ENCODE results near the gene NEDD4L. TPM values are rescaled to one million over a fixed set of nuclear protein-coding genes. Genes with fewer than 3 reads are reported as not detected.

Gene NEDD4L
- total and polyA plus RNA-seq, 8 donors = 88.0 to 159 (median 95.2) TPM

DNA sequence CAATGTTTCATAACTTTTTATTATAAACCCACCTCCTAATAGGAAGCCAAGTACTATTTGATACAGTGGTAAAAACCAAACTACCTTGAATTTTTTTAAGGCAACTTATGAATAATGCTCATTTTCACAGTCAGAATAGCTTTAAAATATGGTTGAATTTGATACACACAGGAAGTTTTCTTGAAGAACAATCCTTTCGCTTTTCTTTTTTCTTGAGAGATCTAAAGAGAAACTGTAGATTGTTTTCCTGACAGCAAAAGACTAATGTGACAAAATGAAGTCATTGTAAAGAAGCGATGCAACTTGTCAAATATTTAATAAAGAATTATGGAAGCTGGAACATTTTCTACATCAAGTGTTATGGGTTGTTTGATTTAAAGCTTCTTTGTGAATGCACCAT is 357.2 kb downstream of the NEDD4L start:
- intact Hi-C loops (cut with DNase I) = no loop called here
- ATAC-seq = no peak
- DNase-seq = no peak

DNA sequence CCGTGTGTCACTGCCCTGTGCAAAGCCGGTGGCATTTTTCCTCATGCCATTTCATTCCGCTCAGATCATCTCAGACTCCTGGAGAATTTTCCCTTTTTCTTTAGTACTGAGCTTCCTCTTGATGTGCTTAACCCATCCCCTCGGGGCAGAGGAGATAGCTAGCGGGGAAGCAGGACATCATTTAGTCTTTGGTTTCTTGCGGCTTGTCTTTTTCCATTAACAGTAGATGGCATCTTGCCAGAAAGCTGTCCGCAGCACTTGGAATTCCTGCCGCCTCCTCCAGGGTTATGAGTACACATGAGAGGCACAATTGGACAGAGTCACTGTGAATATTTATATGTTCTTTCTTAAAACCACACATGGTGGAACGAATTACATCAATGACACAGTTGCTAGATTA is 358.2 kb downstream of the NEDD4L start:
- peak; percentile 74 for ATAC-seq
- no peaks in the 10 kb centered on the region for H3K9me3 ChIP-seq
- H3K36me3 ChIP-seq = peaks cover 0 to 7% of the 10 kb centered on the region in 2 donors
- no peak overlapping the region for H3K27ac ChIP-seq
- DNase-seq = peak in 1 of 4 donors; percentile 56
- H3K4me3 ChIP-seq = no peak overlapping the region
- intact Hi-C loops (cut with DNase I) = no loop called here
- TF ChIP-seq, protein P1, sequence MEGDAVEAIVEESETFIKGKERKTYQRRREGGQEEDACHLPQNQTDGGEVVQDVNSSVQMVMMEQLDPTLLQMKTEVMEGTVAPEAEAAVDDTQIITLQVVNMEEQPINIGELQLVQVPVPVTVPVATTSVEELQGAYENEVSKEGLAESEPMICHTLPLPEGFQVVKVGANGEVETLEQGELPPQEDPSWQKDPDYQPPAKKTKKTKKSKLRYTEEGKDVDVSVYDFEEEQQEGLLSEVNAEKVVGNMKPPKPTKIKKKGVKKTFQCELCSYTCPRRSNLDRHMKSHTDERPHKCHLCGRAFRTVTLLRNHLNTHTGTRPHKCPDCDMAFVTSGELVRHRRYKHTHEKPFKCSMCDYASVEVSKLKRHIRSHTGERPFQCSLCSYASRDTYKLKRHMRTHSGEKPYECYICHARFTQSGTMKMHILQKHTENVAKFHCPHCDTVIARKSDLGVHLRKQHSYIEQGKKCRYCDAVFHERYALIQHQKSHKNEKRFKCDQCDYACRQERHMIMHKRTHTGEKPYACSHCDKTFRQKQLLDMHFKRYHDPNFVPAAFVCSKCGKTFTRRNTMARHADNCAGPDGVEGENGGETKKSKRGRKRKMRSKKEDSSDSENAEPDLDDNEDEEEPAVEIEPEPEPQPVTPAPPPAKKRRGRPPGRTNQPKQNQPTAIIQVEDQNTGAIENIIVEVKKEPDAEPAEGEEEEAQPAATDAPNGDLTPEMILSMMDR (IDR thresholded peaks at IDR 0.05) = no peak
- no peaks in the 10 kb centered on the region for H3K27me3 ChIP-seq
- H3K4me1 ChIP-seq = peaks cover 0 to 12% of the 10 kb centered on the region in 2 donors

More for the DNA sequence above, 357.2 kb downstream of the NEDD4L start:
- no peak overlapping the region for H3K27ac ChIP-seq
- H3K9me3 ChIP-seq = no peaks in the 10 kb centered on the region
- H3K27me3 ChIP-seq = no peaks in the 10 kb centered on the region
- TF ChIP-seq, protein P1 (IDR thresholded peaks at IDR 0.05) = no peak
- H3K4me1 ChIP-seq = peaks cover 0 to 12% of the 10 kb centered on the region in 2 donors
- peaks cover 0 to 7% of the 10 kb centered on the region in 2 donors for H3K36me3 ChIP-seq
- H3K4me3 ChIP-seq = no peak overlapping the region

DNA sequence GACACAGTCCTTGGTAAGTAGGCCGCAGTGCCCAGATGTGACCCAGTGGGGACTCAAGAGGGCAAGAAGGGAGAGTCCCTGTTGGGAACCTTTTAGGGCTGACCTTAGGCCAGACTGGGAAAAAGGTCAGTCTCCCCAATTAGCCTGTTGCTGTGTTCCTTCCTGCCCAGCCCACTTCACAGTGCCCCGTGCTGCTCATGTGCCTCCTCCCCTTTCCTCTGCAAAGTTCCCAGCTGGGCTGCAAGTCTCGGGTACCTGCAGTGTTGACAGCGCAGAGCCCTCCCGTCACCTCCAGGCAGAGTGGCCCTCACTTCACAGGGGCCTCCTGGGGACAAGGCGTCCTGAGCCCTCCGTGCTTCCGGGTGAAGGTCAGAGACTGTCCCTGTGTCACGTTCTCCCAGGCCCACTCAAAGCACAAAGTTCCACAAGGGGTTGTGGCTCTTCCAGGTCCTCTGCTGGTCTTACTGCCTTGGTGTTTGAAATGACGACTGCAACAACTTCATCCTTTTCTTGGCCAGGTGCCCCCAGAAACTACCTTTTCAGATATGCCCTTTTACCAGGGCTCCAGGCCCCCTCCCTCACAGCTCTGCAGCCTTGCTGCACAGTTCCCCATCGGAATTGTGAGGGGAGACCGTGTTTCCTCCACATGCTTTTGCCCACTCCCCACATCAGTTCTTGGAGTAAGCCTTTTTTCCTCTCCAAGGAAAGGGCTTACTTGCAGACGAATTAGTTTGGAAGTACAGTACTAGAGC is 359.1 kb downstream of the NEDD4L start:
- DNase-seq = no peak
- TF ChIP-seq, protein P1 (IDR thresholded peaks at IDR 0.05) = no peak
- Histone ChIP-seq H3K27me3 (no peaks in the 10 kb centered on the region), H3K4me1 (peaks cover 0 to 12% of the 10 kb centered on the region in 2 donors), H3K27ac (no peak overlapping the region), H3K36me3 (peaks cover 0 to 3% of the 10 kb centered on the region in 2 donors), H3K4me3 (no peak overlapping the region), H3K9me3 (no peaks in the 10 kb centered on the region)
- intact Hi-C loops (cut with DNase I) = no loop called here
- peak; percentile 58 for ATAC-seq

DNA sequence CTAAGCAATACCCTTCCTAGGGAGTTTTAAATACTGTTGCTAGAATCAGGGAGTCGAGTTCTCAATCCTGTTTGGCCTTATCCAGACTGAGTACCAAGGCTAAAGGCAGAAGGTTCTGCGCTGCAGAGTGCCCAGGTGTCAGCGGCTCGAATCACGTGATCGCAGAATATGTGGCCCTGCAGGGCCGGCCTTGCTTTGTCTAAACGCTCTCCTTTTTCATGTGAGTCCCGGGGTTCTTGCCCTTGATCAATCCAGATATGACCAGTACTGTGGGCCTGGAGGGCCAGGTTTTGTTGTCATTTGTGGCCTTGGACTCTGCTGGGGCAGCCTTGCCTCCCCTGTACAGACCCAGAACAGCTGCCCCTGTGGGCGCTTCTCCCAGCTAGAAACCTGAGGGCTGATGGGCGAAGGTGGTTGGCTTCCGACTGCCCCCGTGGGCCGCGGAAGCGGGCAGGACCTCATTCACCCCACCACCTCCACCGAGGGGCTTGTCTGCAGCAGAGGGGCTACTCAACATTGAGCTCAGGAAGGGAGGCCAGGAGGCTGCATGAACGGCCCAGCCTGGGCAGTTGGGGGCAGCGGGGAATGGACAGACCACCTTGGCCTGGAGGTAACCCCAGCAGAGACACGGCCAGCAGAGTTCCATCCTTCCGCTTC is 359.9 kb downstream of the NEDD4L start:
- peaks cover 0 to 3% of the 10 kb centered on the region in 2 donors for H3K36me3 ChIP-seq
- H3K27ac ChIP-seq = no peak overlapping the region
- H3K27me3 ChIP-seq = no peaks in the 10 kb centered on the region
- no peaks in the 10 kb centered on the region for H3K9me3 ChIP-seq
- no peak for ATAC-seq
- DNase-seq = peak in 1 of 4 donors; percentile 72
- TF ChIP-seq, protein P1 (IDR thresholded peaks at IDR 0.05) = no peak
- H3K4me1 ChIP-seq = peaks cover 0 to 12% of the 10 kb centered on the region in 2 donors
- intact Hi-C loops (cut with DNase I) = no loop called here
- no peak overlapping the region for H3K4me3 ChIP-seq

Measured in left lung (tissue), 10 donors.